EL (cell line): ENCODE data around the gene CDON.
"Not testable (repeated sequence)": the region's sequence is repeated elsewhere in the genome, so short reads cannot be mapped to it uniquely, and the experiment has no call there.

Experiments
- DNase-seq: peaks from one replicate; pipeline ENCODE4 v3.0.0-alpha.2; 2016

CDON gene

DNA sequence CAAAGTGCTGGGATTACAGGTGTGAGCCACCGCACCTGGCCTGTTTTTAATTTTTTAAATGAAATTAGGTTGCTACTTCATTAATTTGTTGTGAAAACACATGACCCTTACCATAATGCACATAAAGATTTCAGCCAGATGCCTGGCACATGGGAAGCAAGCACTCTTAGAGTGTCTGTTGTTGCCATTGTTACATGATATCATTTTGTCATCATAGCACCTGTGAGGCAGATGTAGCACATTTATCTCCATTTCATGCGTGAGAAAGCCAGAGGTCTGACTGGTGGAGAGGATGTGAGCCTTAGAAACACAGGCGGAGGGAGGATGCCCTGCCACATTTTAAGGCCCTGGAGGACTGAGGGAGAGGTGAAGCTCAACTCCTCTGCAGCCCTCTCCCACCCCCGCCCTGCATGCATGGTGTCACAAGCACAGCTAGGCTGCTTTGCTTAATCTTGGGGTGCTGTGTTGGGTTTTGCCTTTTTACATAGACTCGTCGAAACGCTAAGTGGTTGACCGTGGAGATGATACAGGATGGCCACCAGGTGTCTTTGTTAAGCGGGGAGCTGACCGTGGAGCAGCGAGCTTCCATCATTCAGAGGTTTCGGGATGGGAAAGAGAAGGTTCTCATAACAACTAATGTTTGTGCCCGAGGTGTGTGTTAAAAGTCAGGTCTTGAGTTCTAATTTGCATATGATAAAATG is 144.4 kb downstream of the CDON start:
- DNase-seq: no peak

DNA sequence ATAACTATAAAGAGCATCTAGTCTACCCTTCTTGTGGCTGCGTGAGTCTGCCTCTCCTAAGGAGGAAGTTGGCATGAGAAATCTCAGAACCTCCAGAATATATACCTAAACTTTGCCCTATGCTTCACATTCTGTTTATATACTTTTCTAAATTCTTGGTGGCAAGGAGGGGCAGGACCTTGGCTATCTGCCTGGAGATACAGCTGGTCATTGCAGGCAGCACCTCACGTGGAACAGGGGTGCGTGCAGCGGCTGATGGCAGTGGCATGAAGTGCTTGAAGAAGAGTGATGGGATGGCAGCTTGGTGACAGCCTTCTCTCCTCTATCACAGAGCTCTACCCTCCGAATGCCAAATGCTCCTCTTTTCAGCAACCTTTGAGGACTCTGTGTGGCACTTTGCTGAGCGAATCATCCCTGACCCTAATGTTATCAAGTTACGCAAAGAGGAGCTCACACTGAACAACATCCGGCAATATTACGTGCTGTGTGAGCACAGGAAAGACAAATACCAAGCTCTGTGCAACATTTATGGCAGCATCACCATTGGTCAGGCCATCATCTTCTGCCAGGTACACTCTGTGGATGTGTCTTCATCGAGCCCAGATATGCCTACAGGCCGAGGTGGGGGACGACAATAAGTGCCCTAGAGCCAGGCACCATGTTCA is 145.9 kb downstream of the CDON start:
- DNase-seq: no peak

DNA sequence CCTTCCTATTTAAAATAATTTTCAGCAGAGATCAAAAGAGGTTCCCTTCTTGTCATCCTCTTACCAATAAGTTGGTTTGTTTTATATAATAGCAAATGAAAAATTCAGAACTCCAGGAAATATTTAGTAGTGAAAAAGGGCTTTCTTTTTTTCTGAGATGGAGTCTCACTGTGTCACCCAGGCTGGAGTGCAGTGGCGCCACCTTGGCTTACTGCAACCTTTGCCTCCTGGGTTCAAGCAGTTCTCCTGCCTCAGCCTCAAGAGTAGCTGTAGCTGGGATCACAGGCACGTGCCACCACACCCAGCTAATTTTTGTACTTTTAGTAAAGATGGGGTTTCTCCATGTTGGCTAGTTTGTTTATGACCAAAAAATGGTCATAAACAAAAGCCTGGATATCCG is 148.1 kb downstream of the CDON start:
- not testable (repeated sequence) for DNase-seq

DNA sequence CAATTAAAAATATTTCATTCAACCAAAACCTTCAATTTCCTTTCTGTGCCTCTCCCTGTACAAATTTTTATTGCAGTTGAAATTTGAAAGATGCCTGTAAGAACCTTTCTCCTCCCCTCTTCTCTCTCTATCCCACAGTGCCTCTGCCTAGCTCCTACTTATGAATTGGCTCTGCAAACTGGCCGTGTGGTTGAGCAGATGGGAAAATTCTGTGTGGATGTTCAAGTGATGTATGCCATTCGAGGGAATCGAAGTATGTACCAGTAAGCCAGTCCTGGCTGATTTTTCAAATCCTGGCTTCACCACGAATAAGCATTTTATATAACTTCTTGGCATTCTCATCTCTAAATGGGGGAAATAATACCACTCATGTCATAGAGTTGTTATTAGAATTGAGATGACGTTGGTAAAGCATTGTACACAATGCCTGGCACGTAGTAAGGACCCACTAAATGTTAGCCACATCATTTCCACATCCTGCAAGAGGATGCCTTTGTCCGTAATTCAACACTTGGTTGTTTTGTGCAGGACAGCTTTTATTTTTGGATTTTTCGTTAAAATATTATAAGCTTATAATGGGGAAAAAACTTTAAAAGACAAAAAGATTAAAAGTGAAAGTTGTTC is 152.3 kb downstream of the CDON start:
- no peak for DNase-seq
